GM12891 (cell line): ENCODE data around the gene ZBTB32.

Source experiments
- POLR2A ChIP-seq: IDR thresholded peaks from 2 replicates; pipeline ENCODE4 v1.6.1; 2011; ENCODE audit warnings: low read depth, low read length, control low read depth
- POLR2AphosphoS5 ChIP-seq: IDR thresholded peaks from 2 replicates; pipeline ENCODE4 v1.6.1; 2011; ENCODE audit warnings: low read depth, low read length, control low read depth
- SPI1 ChIP-seq: IDR thresholded peaks from 2 replicates; pipeline ENCODE4 v1.6.1; 2011; ENCODE audit warnings: low read depth, low read length, control low read depth
- TAF1 ChIP-seq: IDR thresholded peaks from 2 replicates; pipeline ENCODE4 v1.6.1; 2011; ENCODE audit warnings: low read depth, low read length, control low read depth

DNA sequence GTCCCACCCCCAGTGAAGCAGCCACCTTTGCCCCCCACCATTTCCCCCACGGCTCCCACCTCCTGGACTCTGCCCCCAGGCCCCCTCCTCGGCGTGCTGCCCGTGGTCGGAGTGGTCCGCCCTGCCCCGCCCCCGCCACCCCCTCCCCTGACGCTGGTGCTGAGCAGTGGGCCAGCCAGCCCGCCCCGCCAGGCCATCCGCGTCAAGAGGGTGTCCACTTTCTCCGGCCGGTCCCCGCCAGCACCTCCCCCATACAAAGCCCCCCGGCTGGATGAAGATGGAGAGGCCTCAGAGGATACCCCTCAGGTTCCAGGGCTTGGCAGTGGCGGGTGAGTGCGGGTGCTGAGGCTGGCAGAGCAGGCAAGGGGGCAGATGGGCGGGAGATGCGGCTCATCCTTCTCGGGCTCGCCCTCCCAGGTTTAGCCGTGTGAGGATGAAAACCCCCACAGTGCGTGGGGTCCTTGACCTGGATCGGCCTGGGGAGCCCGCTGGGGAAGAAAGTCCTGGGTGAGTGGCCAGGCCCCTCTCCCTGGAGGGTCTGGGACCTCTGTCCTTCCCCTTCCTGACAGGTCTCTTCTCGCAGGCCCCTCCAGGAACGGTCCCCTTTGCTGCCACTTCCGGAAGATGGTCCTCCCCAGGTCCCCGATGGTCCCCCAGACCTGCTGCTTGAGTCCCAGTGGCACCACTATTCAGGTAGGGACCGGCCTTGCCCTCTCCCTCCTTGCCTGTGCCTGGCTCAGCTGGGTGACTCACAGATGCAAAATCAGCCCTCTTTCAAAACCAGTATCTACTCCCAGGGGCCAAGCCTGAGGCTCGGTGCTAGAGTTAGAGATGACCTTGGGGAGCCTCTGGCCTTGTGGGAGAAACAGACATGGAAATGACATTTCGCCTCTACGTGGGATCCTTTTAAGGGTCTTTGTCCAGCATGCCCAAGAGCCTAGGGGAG, 29.1 kb downstream of the ZBTB32 start:
- TF ChIP-seq POLR2AphosphoS5 (no peak), POLR2A (no peak), TAF1 (no peak), SPI1 (no peak)
